Panc1 (cell line): ENCODE results near the gene RASGRP2. TPM values are rescaled to one million over a fixed set of nuclear protein-coding genes. Genes with fewer than 3 reads are reported as not detected.
A peak's percentile ranks its signal among the peaks of the same experiment; 100 is the strongest.

Experiments used
- ATAC-seq: fragments of 200-7000 bp; cut with Tn5 transposase; 2 replicates; pipeline ENCODE4 v1.9.1; 2020; ENCODE audit warnings: mild to moderate bottlenecking, moderate library complexity
- BruUV-seq: library from RNA; stranded (reverse); fragments of 400-500 nt; replicated peaks from 2 replicates; lab custom pipeline; 2021; lab: Mats Ljungman, UMichigan
- CTCF ChIA-PET: fragments of 300-600 bp; sonication (Branson Sonifier 250); formaldehyde crosslinking; loops from one replicate; lab custom pipeline; 2022; ENCODE audit warnings: antibody characterized with exemption; lab: Charles Lee
- POLR2A ChIA-PET: fragments of 300-600 bp; sonication (Branson Sonifier 250); formaldehyde crosslinking; loops from one replicate; lab custom pipeline; 2022; ENCODE audit warnings: antibody characterized with exemption; lab: Charles Lee
- DNase-seq: peaks from one replicate; pipeline ENCODE4 v3.0.0-alpha.2; 2010; ENCODE audit warnings: low read depth, low spot score
- H3K27ac ChIP-seq: 2 replicates; pipeline ENCODE4 v1.5.1; 2011; ENCODE audit warnings: mild to moderate bottlenecking, low read length, inconsistent platforms
- H3K27me3 ChIP-seq: fragments of 200-500 bp; sonication (Bioruptor generic); 2 replicates; pipeline ENCODE4 v1.6.0; 2014; ENCODE audit warnings: low read length, inconsistent platforms; ENCODE audit not compliant: control insufficient read depth, insufficient read depth
- H3K36me3 ChIP-seq: fragments of 200-500 bp; sonication (Bioruptor generic); 2 replicates; pipeline ENCODE4 v1.5.1; 2014; ENCODE audit warnings: inconsistent platforms, mild to moderate bottlenecking, low read length, moderate library complexity; ENCODE audit not compliant: control insufficient read depth, insufficient read depth
- H3K4me1 ChIP-seq: 2 replicates; pipeline ENCODE4 v1.5.1; 2011; ENCODE audit warnings: inconsistent platforms, mild to moderate bottlenecking, low read length, moderate library complexity; ENCODE audit not compliant: control insufficient read depth, insufficient read depth
- H3K4me3 ChIP-seq, 2 experiments: 2 replicates each; pipeline ENCODE4 v1.5.1; 2011 to 2012; ENCODE audit warnings: low read depth in 2 of 2, low read length in 2 of 2, mild to moderate bottlenecking in 2 of 2, inconsistent platforms in 1 of 2, moderate library complexity in 1 of 2
- H3K9me3 ChIP-seq: fragments of 200-500 bp; sonication (Bioruptor generic); 2 replicates; pipeline ENCODE4 v1.5.1; 2014; ENCODE audit warnings: low read depth, mild to moderate bottlenecking, inconsistent platforms, low read length, moderate library complexity; ENCODE audit not compliant: control insufficient read depth, insufficient read depth
- CTCF ChIP-seq: fragments of 450-650 bp; IDR thresholded peaks from 2 replicates; pipeline ENCODE4 v1.5.1; 2017; ENCODE audit warnings: mild to moderate bottlenecking
- POLR2AphosphoS5 ChIP-seq: IDR thresholded peaks from 2 replicates; pipeline ENCODE4 v1.6.1; 2012; ENCODE audit warnings: mild to moderate bottlenecking, low read depth, low read length, moderate library complexity
- REST ChIP-seq, 2 experiments: IDR thresholded peaks; 2 replicates each; pipeline ENCODE4 v1.6.1; 2011 to 2012; ENCODE audit warnings: low read depth in 2 of 2, control low read depth in 1 of 2, low read length in 1 of 2, mild to moderate bottlenecking in 1 of 2, moderate library complexity in 1 of 2; ENCODE audit not compliant: insufficient read depth in 1 of 2
- SIN3A ChIP-seq: IDR thresholded peaks from 2 replicates; pipeline ENCODE4 v1.6.1; 2012; ENCODE audit warnings: low read depth, mild to moderate bottlenecking, low read length, moderate library complexity, borderline replicate concordance; ENCODE audit not compliant: insufficient read depth
- TCF7L2 ChIP-seq: IDR thresholded peaks from 2 replicates; pipeline ENCODE4 v1.6.1; 2011; ENCODE audit warnings: mild to moderate bottlenecking, low read depth, low read length, inconsistent platforms
- in situ Hi-C: cut with HindIII; loops from 2 replicates; pipeline ENCODE4 v1.10.0; 2016; ENCODE audit warnings: low sequenced_read_pairs, low pct_unique_long_range_greater_than_20kb
- intact Hi-C: fragments of 100-400 bp; cut with micrococcal nuclease; formaldehyde crosslinking; loops from one replicate; pipeline ENCODE4 v1.10.0; 2022; ENCODE audit not compliant: unreplicated experiment
- total RNA-seq: library from RNA; stranded (reverse); gene quantifications from one replicate; pipeline ENCODE4 v1.2.1, GENCODE V29; 2021; ENCODE audit not compliant: unreplicated experiment

Gene RASGRP2
- total RNA-seq, 1 experiment from 2014 or later = 3.7 TPM

GRCh38 chr11:64767344-64768299 is 23.7 kb upstream of the RASGRP2 start:
- no peak for DNase-seq
- Histone ChIP-seq H3K27me3 (no peaks in the 10 kb centered on the region), H3K27ac (no peak overlapping the region), H3K4me1 (peaks cover 24% of the 10 kb centered on the region), H3K36me3 (peaks cover 63% of the 10 kb centered on the region), H3K9me3 (no peaks in the 10 kb centered on the region), H3K4me3 (no peak overlapping the region)
- TF ChIP-seq CTCF (peak; percentile 96), POLR2AphosphoS5 (no peak)
- CTCF ChIA-PET = interaction anchor here (0.8 kb wide), 1 partner anchor 29 kb away, joined by 4 read pairs; no protein-coding TSS in a partner anchor
- POLR2A ChIA-PET = interaction anchor here (0.5 kb wide), 1 partner anchor 8 kb away, joined by 3 read pairs; no protein-coding TSS in a partner anchor
- intact Hi-C loops = no loop called here
- no TSS peak for BruUV-seq
- in situ Hi-C loops = no loop called here
- ATAC-seq = peak; percentile 73

- Histone ChIP-seq H3K9me3 (no peaks in the 10 kb centered on the region), H3K27ac (no peak overlapping the region), H3K4me1 (peaks cover 24% of the 10 kb centered on the region), H3K27me3 (no peaks in the 10 kb centered on the region), H3K4me3 (no peak overlapping the region), H3K36me3 (peaks cover 55% of the 10 kb centered on the region)
- ATAC-seq = no peak
- DNase-seq = no peak
- BruUV-seq = no TSS peak
- TF ChIP-seq SIN3A (no peak), CTCF (no peak), REST (IDR thresholded peaks at IDR 0.05; ENCODE audit: insufficient read depth in 1 of 2, low read depth in 2 of 2, low read length in 1 of 2) (no peak), POLR2AphosphoS5 (no peak), TCF7L2 (no peak)
- in situ Hi-C loops (no loop called here), intact Hi-C loops (no loop called here)
- POLR2A ChIA-PET = no interaction called here
- CTCF ChIA-PET = no interaction called here
Measured at GRCh38 chr11:64766881-64767280, 22.9 kb upstream of the RASGRP2 start.
